IMR-90 (cell line): Measurements from ENCODE around the gene CD46.

Source experiments
- CEBPB ChIP-seq: IDR thresholded peaks from 2 replicates; pipeline ENCODE4 v1.6.1; 2012; ENCODE audit warnings: low read depth, low read length, improper control_type of control experiment
- CTCF ChIP-seq: conservative IDR thresholded peaks from 2 replicates; pipeline ENCODE4 v1.5.1; 2012; ENCODE audit warnings: mild to moderate bottlenecking, low read depth, low read length, improper control_type of control experiment
- FOS ChIP-seq: fragments of 150-350 bp; IDR thresholded peaks from 2 replicates; pipeline ENCODE4 v1.6.1; 2016; ENCODE audit warnings: low read depth, low read length
- MAZ ChIP-seq: IDR thresholded peaks from 2 replicates; pipeline ENCODE4 v1.6.1; 2012; ENCODE audit warnings: low read depth, mild to moderate bottlenecking, low read length, improper control_type of control experiment, moderate library complexity, borderline replicate concordance
- POLR2A ChIP-seq: IDR thresholded peaks from 2 replicates; pipeline ENCODE4 v1.6.1; 2012; ENCODE audit warnings: mild to moderate bottlenecking, low read depth, low read length
- SMC3 ChIP-seq: fragments of 150-350 bp; IDR thresholded peaks from 2 replicates; pipeline ENCODE4 v1.6.1; 2016; ENCODE audit warnings: low read depth, mild to moderate bottlenecking, antibody characterized with exemption, low read length, moderate library complexity

DNA sequence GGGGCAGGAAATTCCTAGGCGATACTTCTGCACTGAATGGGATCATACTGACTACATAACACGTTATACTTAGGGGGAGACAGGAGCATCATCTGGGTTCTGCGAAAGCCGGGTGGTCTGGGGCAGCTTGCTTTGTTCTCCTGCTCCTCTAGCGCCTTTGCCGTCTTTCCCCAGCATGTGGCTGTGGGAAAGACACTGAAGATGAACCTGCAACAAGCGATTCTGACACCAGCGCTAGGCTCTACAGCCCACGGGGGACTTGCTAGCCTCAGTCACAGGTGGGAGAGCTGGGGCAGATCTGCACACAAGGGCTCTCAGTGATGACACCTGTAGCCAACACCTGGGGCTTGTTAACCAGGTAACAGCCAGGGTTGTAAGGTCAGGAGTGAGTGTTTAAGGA, 51.8 kb downstream of the CD46 start:
- TF ChIP-seq CEBPB (no peak), POLR2A (no peak), CTCF (no peak), FOS (no peak), SMC3 (no peak), MAZ (no peak)
